Measurements from ENCODE around the gene TECPR1. TPM values are rescaled to one million over a fixed set of nuclear protein-coding genes. Genes with fewer than 3 reads are reported as not detected.
A peak's percentile ranks its signal among the peaks of the same experiment; 100 is the strongest.

The TECPR1 gene
- total and polyA plus RNA-seq, 2 experiments from 2014 or later: 8.2 to 27.8 TPM

- no peak within 1 kb of the TSS for H3K9ac ChIP-seq
- H3K4me1 ChIP-seq (ENCODE audit: insufficient read depth): no peaks in the 10 kb centered on the region
- TF ChIP-seq EZH2phosphoT487 (IDR thresholded peaks at IDR 0.05; ENCODE audit: insufficient read depth, low read depth): no peak
- TF ChIP-seq EZH2 (IDR thresholded peaks at IDR 0.05; ENCODE audit: insufficient read depth, poor library complexity, severe bottlenecking): no peak
- in situ Hi-C loops (cut with MboI): no loop called here
- 5 to 8% methylated on average over 5 to 38 of the region's 45 CpGs for WGBS, 2 experiments (ENCODE audit: low coverage in 1 of 2, low lambda C conversion rate in 2 of 2, missing lambda C conversion rate in 2 of 2)
- H4K20me1 ChIP-seq (ENCODE audit: insufficient read depth): no peaks in the 10 kb centered on the region
- no peaks in the 10 kb centered on the region for H3K9me3 ChIP-seq (ENCODE audit: low read depth)
- H3K4me3 ChIP-seq: peak within 1 kb of the TSS; percentile 30; the same call in 1 of the 2 replicates
- H3K36me3 ChIP-seq (ENCODE audit: low read depth): no peaks in the 10 kb centered on the region
- peak within 1 kb of the TSS; percentile 14 for H3K4me2 ChIP-seq (ENCODE audit: unreplicated experiment)
- DNase-seq: peak; percentile 17
- H3K9me2 ChIP-seq (ENCODE audit: insufficient read depth): no peaks in the 10 kb centered on the region
- H3F3A ChIP-seq (ENCODE audit: insufficient read depth): no peaks in the 10 kb centered on the region
- no peak within 1 kb of the TSS for H3K27ac ChIP-seq
- H2AFZ ChIP-seq: no peak within 1 kb of the TSS
- H3K27me3 ChIP-seq (replicated peaks; ENCODE audit: insufficient read depth): no peaks in the 10 kb centered on the region
- H3K79me2 ChIP-seq (ENCODE audit: insufficient read depth): no peaks in the 10 kb centered on the region
Observed at GRCh38 chr7:98211221-98211675, 40.8 kb downstream of the TECPR1 start, which contains the start of gene BHLHA15. BHLHA15 (plus strand) TSS chr7:98211439; CDS start chr7:98212310, 871 bp downstream.

DNA sequence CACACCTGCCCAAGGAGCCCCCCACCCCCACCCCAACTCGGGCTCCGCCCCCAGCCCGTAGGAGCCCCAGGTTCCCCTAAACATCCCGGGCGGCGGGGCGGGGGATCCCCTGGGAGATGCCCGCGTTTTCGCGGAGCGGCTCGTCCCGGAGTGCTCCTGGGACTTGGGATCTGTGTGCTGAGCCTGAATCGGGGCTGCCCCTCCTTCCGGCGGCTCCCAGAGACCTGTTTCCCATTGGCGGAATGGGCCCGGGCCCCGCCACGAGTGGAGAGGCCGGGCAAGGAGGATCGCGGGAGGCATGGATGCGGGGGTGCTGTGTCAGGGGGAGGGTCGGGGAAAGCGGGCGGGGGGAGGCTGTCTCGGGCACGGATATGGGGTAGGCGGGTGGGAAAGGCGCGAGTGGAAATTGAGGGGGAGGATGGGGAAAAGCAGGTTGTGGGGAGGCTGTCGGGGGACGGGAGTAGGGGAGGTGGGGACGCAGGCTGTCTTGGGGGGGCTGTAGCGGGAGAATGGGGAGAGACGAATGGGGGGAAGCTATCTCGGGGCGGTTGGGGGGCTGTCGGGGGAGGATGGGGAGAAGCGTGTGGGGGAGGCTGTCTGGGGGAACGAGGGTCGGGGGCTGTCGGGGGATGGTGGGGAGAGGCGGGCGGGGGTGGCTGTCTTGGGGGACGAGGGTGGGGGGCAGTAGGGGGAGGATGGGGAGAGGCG lies 41.4 kb downstream of the TECPR1 start:
- Histone ChIP-seq H3F3A (ENCODE audit: insufficient read depth) (no peaks in the 10 kb centered on the region), H3K9ac (no peak overlapping the region), H3K27me3 (replicated peaks; ENCODE audit: insufficient read depth) (no peaks in the 10 kb centered on the region), H3K27ac (no peak overlapping the region), H2AFZ (no peak overlapping the region), H3K4me1 (ENCODE audit: insufficient read depth) (no peaks in the 10 kb centered on the region), H3K36me3 (ENCODE audit: low read depth) (no peaks in the 10 kb centered on the region), H3K9me2 (ENCODE audit: insufficient read depth) (no peaks in the 10 kb centered on the region), H4K20me1 (ENCODE audit: insufficient read depth) (no peaks in the 10 kb centered on the region), H3K4me3 (peak overlapping the region; percentile 30; the same call in 1 of the 2 replicates), H3K79me2 (ENCODE audit: insufficient read depth) (no peaks in the 10 kb centered on the region), H3K4me2 (ENCODE audit: unreplicated experiment) (peak overlapping the region; percentile 14), H3K9me3 (ENCODE audit: low read depth) (no peaks in the 10 kb centered on the region)
- no peak for TF ChIP-seq EZH2 (IDR thresholded peaks at IDR 0.05; ENCODE audit: insufficient read depth, poor library complexity, severe bottlenecking)
- no peak for TF ChIP-seq EZH2phosphoT487 (IDR thresholded peaks at IDR 0.05; ENCODE audit: insufficient read depth, low read depth)
- DNase-seq: peak; percentile 33
- WGBS, 2 experiments (ENCODE audit: low coverage in 1 of 2, low lambda C conversion rate in 2 of 2, missing lambda C conversion rate in 2 of 2): 5 to 9% methylated on average over 27 to 49 of the region's 49 CpGs
- in situ Hi-C loops (cut with MboI): no loop called here

- H3K9me2 ChIP-seq (ENCODE audit: insufficient read depth): no peaks in the 10 kb centered on the region
- TF ChIP-seq EZH2phosphoT487 (IDR thresholded peaks at IDR 0.05; ENCODE audit: insufficient read depth, low read depth): no peak
- TF ChIP-seq EZH2 (IDR thresholded peaks at IDR 0.05; ENCODE audit: insufficient read depth, poor library complexity, severe bottlenecking): no peak
- H3K9me3 ChIP-seq (ENCODE audit: low read depth): no peaks in the 10 kb centered on the region
- H3K27me3 ChIP-seq (replicated peaks; ENCODE audit: insufficient read depth): no peaks in the 10 kb centered on the region
- WGBS, 2 experiments (ENCODE audit: low coverage in 1 of 2, low lambda C conversion rate in 2 of 2, missing lambda C conversion rate in 2 of 2): 96 to 98% methylated on average over 17 of the region's 17 CpGs
- H3K27ac ChIP-seq: no peak overlapping the region
- H3K9ac ChIP-seq: no peak overlapping the region
- H3K4me1 ChIP-seq (ENCODE audit: insufficient read depth): no peaks in the 10 kb centered on the region
- H3K4me2 ChIP-seq (ENCODE audit: unreplicated experiment): no peak overlapping the region
- DNase-seq: no peak
- no peaks in the 10 kb centered on the region for H3K36me3 ChIP-seq (ENCODE audit: low read depth)
- H3K79me2 ChIP-seq (ENCODE audit: insufficient read depth): no peaks in the 10 kb centered on the region
- H4K20me1 ChIP-seq (ENCODE audit: insufficient read depth): no peaks in the 10 kb centered on the region
- in situ Hi-C loops (cut with MboI): no loop called here
- no peak overlapping the region for H3K4me3 ChIP-seq
- H2AFZ ChIP-seq: no peak overlapping the region
- H3F3A ChIP-seq (ENCODE audit: insufficient read depth): no peaks in the 10 kb centered on the region
Observed at GRCh38 chr7:98209166-98209920, 42.7 kb downstream of the TECPR1 start.

DNA sequence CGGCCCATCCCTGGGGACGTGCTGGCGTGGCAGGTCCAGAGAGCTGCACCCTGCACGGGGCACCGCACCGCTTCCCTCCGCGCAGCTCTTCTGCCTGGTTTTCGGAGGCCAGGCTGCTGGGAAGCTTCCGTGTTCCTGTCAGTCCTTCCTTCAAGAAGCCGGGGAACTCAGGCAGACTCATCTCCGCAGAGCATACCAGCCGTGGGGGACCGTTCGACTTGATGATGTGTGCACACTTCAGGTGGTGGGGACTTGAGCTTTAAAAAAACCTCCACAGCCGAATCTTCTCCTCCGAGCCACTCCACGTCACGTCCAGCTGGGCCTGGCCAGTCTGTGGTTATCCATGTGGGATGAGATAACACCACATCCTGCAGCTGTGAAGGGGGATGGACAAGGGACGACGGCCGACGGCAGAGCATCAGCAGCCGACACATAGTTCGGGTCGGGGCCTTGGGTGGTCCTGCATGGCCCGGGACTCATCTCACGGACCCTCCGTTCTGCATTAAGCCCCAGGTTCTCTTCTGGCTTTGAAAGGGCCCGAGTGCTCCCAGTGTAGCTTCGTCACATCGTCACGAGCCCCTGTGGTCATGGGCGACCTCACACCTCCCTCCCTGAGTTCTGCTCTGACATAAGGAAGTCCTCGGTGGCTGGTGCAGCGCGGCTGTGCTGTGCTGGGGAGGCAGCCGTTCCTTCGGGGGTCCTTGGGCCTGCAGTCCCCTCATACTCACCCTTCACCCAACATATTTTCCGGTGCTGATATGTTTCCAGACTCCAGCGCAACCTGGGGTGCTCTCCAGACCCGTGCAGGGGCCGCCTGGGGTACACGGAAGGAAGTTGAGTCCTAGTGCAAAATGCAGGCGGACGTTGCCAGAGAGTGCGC lies 45.3 kb downstream of the TECPR1 start:
- Histone ChIP-seq H3K4me2 (ENCODE audit: unreplicated experiment) (no peak overlapping the region), H3K9me3 (ENCODE audit: low read depth) (no peaks in the 10 kb centered on the region), H2AFZ (no peak overlapping the region), H3F3A (ENCODE audit: insufficient read depth) (no peaks in the 10 kb centered on the region), H3K4me1 (ENCODE audit: insufficient read depth) (no peaks in the 10 kb centered on the region), H4K20me1 (ENCODE audit: insufficient read depth) (no peaks in the 10 kb centered on the region), H3K36me3 (ENCODE audit: low read depth) (no peaks in the 10 kb centered on the region), H3K4me3 (no peak overlapping the region), H3K27me3 (replicated peaks; ENCODE audit: insufficient read depth) (no peaks in the 10 kb centered on the region), H3K79me2 (ENCODE audit: insufficient read depth) (no peaks in the 10 kb centered on the region), H3K27ac (no peak overlapping the region), H3K9ac (no peak overlapping the region), H3K9me2 (ENCODE audit: insufficient read depth) (no peaks in the 10 kb centered on the region)
- no peak for TF ChIP-seq EZH2phosphoT487 (IDR thresholded peaks at IDR 0.05; ENCODE audit: insufficient read depth, low read depth)
- TF ChIP-seq EZH2 (IDR thresholded peaks at IDR 0.05; ENCODE audit: insufficient read depth, poor library complexity, severe bottlenecking): no peak
- in situ Hi-C loops (cut with MboI): no loop called here
- 94 to 95% methylated on average over 46 to 47 of the region's 47 CpGs for WGBS, 2 experiments (ENCODE audit: low coverage in 1 of 2, low lambda C conversion rate in 2 of 2, missing lambda C conversion rate in 2 of 2)
- DNase-seq: no peak

All from GM23248 (cell line).